ENCODE data around the gene PALLD. TPM values are rescaled to one million over a fixed set of nuclear protein-coding genes. Genes with fewer than 3 reads are reported as not detected.

PALLD gene
- total RNA-seq, 1 donor from 2014 or later: 396 TPM

- Mint-ChIP-seq H3K36me3 (ENCODE audit: unreplicated experiment) (peaks cover 50% of the 10 kb centered on the region), H3K9me3 (ENCODE audit: unreplicated experiment) (no peaks in the 10 kb centered on the region), H3K27ac (ENCODE audit: unreplicated experiment) (peak overlapping the region; percentile 94), H3K27me3 (ENCODE audit: unreplicated experiment) (no peaks in the 10 kb centered on the region), H3K4me1 (ENCODE audit: unreplicated experiment) (peaks cover 81% of the 10 kb centered on the region), H3K4me3 (ENCODE audit: unreplicated experiment) (no peak overlapping the region)
- DNase-seq (ENCODE audit: extremely low spot score, unreplicated experiment): no peak
- TF ChIP-seq CTCF (IDR thresholded peaks at IDR 0.05): no peak
Observed at GRCh38 chr4:168880811-168881595, 384.2 kb downstream of the PALLD start.

- no peak overlapping the region for H3K4me3 Mint-ChIP-seq (ENCODE audit: unreplicated experiment)
- no peak for DNase-seq (ENCODE audit: extremely low spot score, unreplicated experiment)
- no peaks in the 10 kb centered on the region for H3K9me3 Mint-ChIP-seq (ENCODE audit: unreplicated experiment)
- peaks cover 80% of the 10 kb centered on the region for H3K4me1 Mint-ChIP-seq (ENCODE audit: unreplicated experiment)
- peak overlapping the region; percentile 66 for H3K27ac Mint-ChIP-seq (ENCODE audit: unreplicated experiment)
- peaks cover 46% of the 10 kb centered on the region for H3K36me3 Mint-ChIP-seq (ENCODE audit: unreplicated experiment)
- no peaks in the 10 kb centered on the region for H3K27me3 Mint-ChIP-seq (ENCODE audit: unreplicated experiment)
- no peak for TF ChIP-seq CTCF (IDR thresholded peaks at IDR 0.05)
Observed at GRCh38 chr4:168881781-168882420, 385.0 kb downstream of the PALLD start.

- H3K36me3 Mint-ChIP-seq (ENCODE audit: unreplicated experiment): peaks cover 49% of the 10 kb centered on the region
- H3K27me3 Mint-ChIP-seq (ENCODE audit: unreplicated experiment): no peaks in the 10 kb centered on the region
- DNase-seq (ENCODE audit: extremely low spot score, unreplicated experiment): no peak
- H3K4me1 Mint-ChIP-seq (ENCODE audit: unreplicated experiment): peaks cover 81% of the 10 kb centered on the region
- no peak overlapping the region for H3K4me3 Mint-ChIP-seq (ENCODE audit: unreplicated experiment)
- no peak for TF ChIP-seq CTCF (IDR thresholded peaks at IDR 0.05)
- H3K27ac Mint-ChIP-seq (ENCODE audit: unreplicated experiment): peak overlapping the region; percentile 66
- no peaks in the 10 kb centered on the region for H3K9me3 Mint-ChIP-seq (ENCODE audit: unreplicated experiment)
Observed at GRCh38 chr4:168882650-168883233, 385.9 kb downstream of the PALLD start.

- H3K4me1 Mint-ChIP-seq (ENCODE audit: unreplicated experiment): peaks cover 84% of the 10 kb centered on the region
Observed at GRCh38 chr4:168883513-168883912, 386.7 kb downstream of the PALLD start.

More at GRCh38 chr4:168883513-168883912, 386.7 kb downstream of the PALLD start:
- H3K9me3 Mint-ChIP-seq (ENCODE audit: unreplicated experiment): no peaks in the 10 kb centered on the region
- peaks cover 46% of the 10 kb centered on the region for H3K36me3 Mint-ChIP-seq (ENCODE audit: unreplicated experiment)
- no peak for DNase-seq (ENCODE audit: extremely low spot score, unreplicated experiment)
- H3K27me3 Mint-ChIP-seq (ENCODE audit: unreplicated experiment): no peaks in the 10 kb centered on the region
- peak overlapping the region; percentile 81 for H3K27ac Mint-ChIP-seq (ENCODE audit: unreplicated experiment)
- TF ChIP-seq CTCF (IDR thresholded peaks at IDR 0.05): no peak
- H3K4me3 Mint-ChIP-seq (ENCODE audit: unreplicated experiment): no peak overlapping the region

Measured in osteocyte (in vitro differentiated cells).